Lung (tissue), 12 donors: Measurements from ENCODE around the gene ZNF784. TPM values are rescaled to one million over a fixed set of nuclear protein-coding genes. Genes with fewer than 3 reads are reported as not detected.

Experiments used
- ATAC-seq: fragments of 200-7000 bp; cut with Tn5 transposase; one replicate; pipeline ENCODE4 v1.9.1; 2020; ENCODE audit warnings: moderate number of reproducible peaks; ENCODE audit not compliant: insufficient read depth, low FRiP score
- DNase-seq, 3 donors: peaks; one replicate each; pipeline ENCODE4 v3.0.0-alpha.2; 2013 to 2017
- H3K27ac ChIP-seq, 2 donors: one replicate each; pipeline ENCODE4 v1.5.1; 2013; ENCODE audit warnings: mild to moderate bottlenecking in 2 of 2, moderate library complexity in 2 of 2, control low read depth in 1 of 2, inconsistent platforms in 1 of 2, low read depth in 1 of 2, low read length in 1 of 2
- H3K27me3 ChIP-seq, 3 donors: one replicate each; pipeline ENCODE4 v1.5.1; 2013; ENCODE audit warnings: low read length in 2 of 3; ENCODE audit not compliant: control insufficient read depth in 3 of 3, insufficient read depth in 3 of 3
- H3K36me3 ChIP-seq, 4 donors: one replicate each; pipeline ENCODE4 v1.5.1; 2013; ENCODE audit warnings: low read length in 4 of 4, mild to moderate bottlenecking in 1 of 4, moderate library complexity in 1 of 4; ENCODE audit not compliant: control insufficient read depth in 4 of 4, insufficient read depth in 4 of 4
- H3K4me1 ChIP-seq, 5 donors: one replicate each; pipeline ENCODE4 v1.5.1; 2013; ENCODE audit warnings: low read length in 5 of 5, mild to moderate bottlenecking in 2 of 5, moderate library complexity in 1 of 5; ENCODE audit not compliant: control insufficient read depth in 5 of 5, insufficient read depth in 5 of 5
- H3K4me3 ChIP-seq: one replicate; pipeline ENCODE4 v1.5.1; 2013; ENCODE audit warnings: mild to moderate bottlenecking, control low read depth, moderate library complexity
- H3K9ac ChIP-seq, 2 donors: one replicate each; pipeline ENCODE4 v1.5.1; 2013; ENCODE audit warnings: low read length in 2 of 2, control low read depth in 1 of 2; ENCODE audit not compliant: insufficient read depth in 1 of 2
- H3K9me3 ChIP-seq, 4 donors: one replicate each; pipeline ENCODE4 v1.5.1; 2013; ENCODE audit warnings: low read length in 3 of 4, mild to moderate bottlenecking in 1 of 4, moderate library complexity in 1 of 4; ENCODE audit not compliant: control insufficient read depth in 4 of 4, insufficient read depth in 3 of 4
- CTCF ChIP-seq: IDR thresholded peaks from 2 replicates; pipeline ENCODE4 v1.5.1; 2012; ENCODE audit warnings: mild to moderate bottlenecking; ENCODE audit errors: control extremely low read depth, extremely low read depth
- WGBS, 2 donors: extraction: QIAGEN DNeasy Blood & Tissue Kit; methylation state at CpG; one replicate each; pipeline ENCODE4 v1.1.7; 2013; 5-methylcytosine and 5-hydroxymethylcytosine counted together
- polyA plus RNA-seq, 2 donors: library from polyadenylated mRNA; stranded (reverse); fragments of 200-250 nt; gene quantifications; one replicate each; pipeline ENCODE4 v1.2.1, GENCODE V29; 2013
- total RNA-seq, 2 donors: library from RNA; depleted of rRNA in 1 of 2; stranded (reverse); fragments of >200 nt in 1 of 2; gene quantifications; one replicate each; pipeline ENCODE4 v1.2.1, GENCODE V29; 2014 to 2021
- donor health status: control.
- donor health status: control.
- donor health status: Bipolar disorder and iron deficiency.
- donor health status: healthy.
- donor health status: DM: yes; HTN: yes; CAD: no.

Gene ZNF784
- total and polyA plus RNA-seq, 4 donors, result 6.3 to 9.4 (median 6.9) TPM

GRCh38 chr19:55619286-55619685 is 5.1 kb downstream of the ZNF784 start:
- H3K9ac ChIP-seq, result peak overlapping the region in 1 of 2 donors; percentile 47
- no peak for TF ChIP-seq CTCF
- H3K4me3 ChIP-seq, result no peak overlapping the region
- H3K36me3 ChIP-seq, result peaks cover 11 to 50% (median 18%) of the 10 kb centered on the region in 4 donors
- peak overlapping the region in 1 of 2 donors; percentile 69 for H3K27ac ChIP-seq
- H3K9me3 ChIP-seq, result no peaks in the 10 kb centered on the region
- H3K4me1 ChIP-seq, result peaks cover 3 to 23% (median 6%) of the 10 kb centered on the region in 5 donors
- ATAC-seq (no peak), DNase-seq (peak; percentile 48 to 86 (median 84))
- 35 to 50% methylated on average over 3 of the region's 3 CpGs for WGBS, 2 donors
- no peaks in the 10 kb centered on the region for H3K27me3 ChIP-seq

GRCh38 chr19:55618426-55618825 is 5.9 kb downstream of the ZNF784 start:
- peaks cover 11 to 58% (median 18%) of the 10 kb centered on the region in 4 donors for H3K36me3 ChIP-seq
- DNase-seq (no peak), ATAC-seq (no peak)
- H3K4me1 ChIP-seq, result peaks cover 0 to 17% (median 6%) of the 10 kb centered on the region in 5 donors
- H3K27me3 ChIP-seq, result no peaks in the 10 kb centered on the region
- TF ChIP-seq CTCF, result no peak
- no peaks in the 10 kb centered on the region for H3K9me3 ChIP-seq
- H3K4me3 ChIP-seq, result no peak overlapping the region
- H3K27ac ChIP-seq, result peak overlapping the region in 1 of 2 donors; percentile 64
- WGBS, 2 donors, result 80 to 86% methylated on average over 7 of the region's 7 CpGs
- H3K9ac ChIP-seq, result no peak overlapping the region

- H3K36me3 ChIP-seq, result peaks cover 11 to 58% (median 18%) of the 10 kb centered on the region in 4 donors
- no peak overlapping the region for H3K9ac ChIP-seq
- no peak for TF ChIP-seq CTCF
- no peak overlapping the region for H3K4me3 ChIP-seq
- H3K9me3 ChIP-seq, result no peaks in the 10 kb centered on the region
- H3K4me1 ChIP-seq, result peaks cover 0 to 15% (median 6%) of the 10 kb centered on the region in 5 donors
- no peak overlapping the region for H3K27ac ChIP-seq
- WGBS, 2 donors, result 81% methylated on average over 8 of the region's 8 CpGs
- H3K27me3 ChIP-seq, result no peaks in the 10 kb centered on the region
- DNase-seq, result no peak
- no peak for ATAC-seq
Observed at GRCh38 chr19:55617426-55617825, 6.9 kb downstream of the ZNF784 start.

GRCh38 chr19:55616395-55616875 is 7.9 kb downstream of the ZNF784 start:
- Histone ChIP-seq H3K27ac (no peak overlapping the region), H3K4me3 (no peak overlapping the region), H3K9ac (no peak overlapping the region), H3K36me3 (peaks cover 11 to 49% (median 16%) of the 10 kb centered on the region in 4 donors), H3K4me1 (peaks cover 0 to 15% (median 11%) of the 10 kb centered on the region in 5 donors), H3K27me3 (no peaks in the 10 kb centered on the region), H3K9me3 (no peaks in the 10 kb centered on the region)
- DNase-seq, result no peak
- WGBS, 2 donors, result 98% methylated on average over 37 to 38 of the region's 38 CpGs
- no peak for TF ChIP-seq CTCF
- no peak for ATAC-seq
